Bronchial epithelial cell (primary cell): ENCODE measurements around the gene HBEGF. TPM values are rescaled to one million over a fixed set of nuclear protein-coding genes. Genes with fewer than 3 reads are reported as not detected.

ENCODE experiments used
- DNase-seq: peaks from one replicate; pipeline ENCODE4 v3.0.0-alpha.2; 2010; ENCODE audit warnings: low read depth
- FAIRE-seq: peaks from 2 replicates; lab custom pipeline; 2011; peaks lifted over from hg19 to GRCh38; lab: Jason Lieb, UNC
- H3K27me3 ChIP-seq: 2 replicates; pipeline ENCODE4 v1.5.1; 2011; ENCODE audit warnings: low read length; ENCODE audit not compliant: control insufficient read depth, insufficient read depth
- H3K36me3 ChIP-seq: 2 replicates; pipeline ENCODE4 v1.5.1; 2011; ENCODE audit warnings: low read length; ENCODE audit not compliant: control insufficient read depth, insufficient read depth
- H3K4me3 ChIP-seq: 2 replicates; pipeline ENCODE4 v1.5.1; 2011; ENCODE audit warnings: mild to moderate bottlenecking, low read depth, low read length, control low read depth
- CTCF ChIP-seq: IDR thresholded peaks from 2 replicates; pipeline ENCODE4 v1.5.1; 2011; ENCODE audit warnings: mild to moderate bottlenecking, moderate library complexity, low read length, control low read depth, inconsistent platforms; ENCODE audit not compliant: insufficient read depth, severe bottlenecking
- total RNA-seq: library from RNA; depleted of rRNA; stranded (reverse); fragments of >200 nt; gene quantifications from 2 replicates; pipeline ENCODE4 v1.2.1, GENCODE V29; 2014

The HBEGF gene
- total RNA-seq, 1 donor from 2014 or later, result 76.6 TPM

- Histone ChIP-seq H3K4me3 (no peak overlapping the region), H3K27me3 (no peaks in the 10 kb centered on the region), H3K36me3 (no peaks in the 10 kb centered on the region)
- FAIRE-seq, result no peak
- TF ChIP-seq CTCF, result no peak
- DNase-seq, result peak; percentile 61
Observed at GRCh38 chr5:140324041-140324600, 22.3 kb downstream of the HBEGF start.

GRCh38 chr5:140322751-140323731, 23.4 kb downstream of the HBEGF start:
- Histone ChIP-seq H3K36me3 (no peaks in the 10 kb centered on the region), H3K27me3 (no peaks in the 10 kb centered on the region), H3K4me3 (no peak overlapping the region)
- no peak for TF ChIP-seq CTCF
- DNase-seq, result peak; percentile 87
- FAIRE-seq, result no peak

- Histone ChIP-seq H3K36me3 (no peaks in the 10 kb centered on the region), H3K27me3 (no peaks in the 10 kb centered on the region), H3K4me3 (no peak overlapping the region)
- FAIRE-seq (no peak), DNase-seq (no peak)
- TF ChIP-seq CTCF, result no peak
Observed at GRCh38 chr5:140321796-140322195, 24.6 kb downstream of the HBEGF start.

- no peak overlapping the region for H3K4me3 ChIP-seq
- H3K36me3 ChIP-seq, result no peaks in the 10 kb centered on the region
- FAIRE-seq (no peak), DNase-seq (no peak)
- TF ChIP-seq CTCF, result no peak
- H3K27me3 ChIP-seq, result no peaks in the 10 kb centered on the region
Observed at GRCh38 chr5:140319833-140320232, 26.6 kb downstream of the HBEGF start.

- Histone ChIP-seq H3K36me3 (no peaks in the 10 kb centered on the region), H3K27me3 (no peaks in the 10 kb centered on the region), H3K4me3 (no peak overlapping the region)
- DNase-seq (no peak), FAIRE-seq (no peak)
- TF ChIP-seq CTCF, result no peak
Observed at GRCh38 chr5:140318792-140319191, 27.6 kb downstream of the HBEGF start.
